Activated CD4-positive, alpha-beta T cell treated with anti-CD3 and anti-CD28 coated beads, Interleukin-2, Interleukin-6, amounts not matched to agents 100 ng/mL and 50 ng/mL, durations not matched to agents 16 hours and 8 hours (primary cell): ENCODE data around the gene PC.
"Not testable (repeated sequence)": the region's sequence is repeated elsewhere in the genome, so short reads cannot be mapped to it uniquely, and the experiment has no call there.

ENCODE experiments used
- DNase-seq: peaks from one replicate; pipeline ENCODE4 v3.0.0-alpha.2; 2020

Gene PC

DNA sequence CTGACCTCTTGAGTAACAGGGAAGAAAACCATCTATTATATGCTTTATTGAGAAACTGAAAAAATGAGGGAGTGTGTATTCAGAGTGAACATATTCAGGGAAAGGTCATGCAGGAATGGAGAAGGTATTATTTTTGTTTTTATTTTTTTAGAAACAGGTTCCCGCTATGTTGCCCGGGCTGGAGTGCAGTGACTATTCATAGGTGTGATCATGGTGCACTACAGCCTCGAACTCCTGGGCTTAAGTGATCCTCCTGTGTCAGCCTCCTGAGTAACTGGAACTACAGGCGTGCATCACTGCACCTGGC lies 123.7 kb downstream of the PC start:
- DNase-seq = no peak

GRCh38 chr11:66824573-66824972 lies 133.6 kb downstream of the PC start:
- not testable (repeated sequence) for DNase-seq

GRCh38 chr11:66823700-66824099 lies 134.5 kb downstream of the PC start:
- DNase-seq = no peak

DNA sequence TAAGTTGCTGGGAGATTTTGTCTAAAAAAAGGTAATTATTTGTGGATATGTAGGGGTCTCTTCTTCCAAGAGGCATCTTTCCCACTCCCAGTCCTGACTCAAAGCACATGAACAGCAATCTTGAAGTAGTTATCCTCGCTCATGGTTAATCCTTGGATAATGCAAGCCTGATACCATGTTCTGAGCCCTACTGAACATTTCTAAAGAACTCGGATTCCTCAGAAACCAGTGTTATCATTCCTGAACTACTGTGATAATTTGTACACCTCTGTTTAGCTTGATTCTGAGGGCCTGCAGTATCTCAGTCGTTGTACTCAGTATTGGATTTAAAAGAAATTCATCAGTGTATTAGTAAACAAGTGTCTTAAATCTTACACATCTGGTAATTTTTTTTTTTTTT lies 137.3 kb downstream of the PC start:
- no peak for DNase-seq

GRCh38 chr11:66820381-66820780 lies 137.8 kb downstream of the PC start:
- DNase-seq = no peak

GRCh38 chr11:66818231-66818955 lies 139.8 kb downstream of the PC start:
- DNase-seq = no peak

DNA sequence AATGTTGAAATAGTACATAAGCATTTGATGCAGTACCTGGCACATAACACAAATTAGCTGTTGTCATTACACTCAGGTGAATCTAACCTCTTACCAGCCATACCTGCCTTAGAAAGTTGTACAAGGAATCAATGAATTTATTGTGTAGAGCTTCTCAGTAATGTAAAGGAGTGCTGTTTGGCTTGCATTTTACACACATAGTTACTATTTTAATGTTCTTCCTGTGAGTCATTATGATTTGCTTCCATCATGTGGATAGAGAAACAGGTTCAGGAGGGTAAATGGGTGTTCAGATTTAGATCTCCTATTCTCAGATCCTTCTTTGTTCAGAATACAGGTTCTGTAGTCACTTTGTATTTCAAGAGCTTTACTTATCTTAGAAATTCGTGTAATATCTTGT lies 142.5 kb downstream of the PC start:
- DNase-seq = no peak

DNA sequence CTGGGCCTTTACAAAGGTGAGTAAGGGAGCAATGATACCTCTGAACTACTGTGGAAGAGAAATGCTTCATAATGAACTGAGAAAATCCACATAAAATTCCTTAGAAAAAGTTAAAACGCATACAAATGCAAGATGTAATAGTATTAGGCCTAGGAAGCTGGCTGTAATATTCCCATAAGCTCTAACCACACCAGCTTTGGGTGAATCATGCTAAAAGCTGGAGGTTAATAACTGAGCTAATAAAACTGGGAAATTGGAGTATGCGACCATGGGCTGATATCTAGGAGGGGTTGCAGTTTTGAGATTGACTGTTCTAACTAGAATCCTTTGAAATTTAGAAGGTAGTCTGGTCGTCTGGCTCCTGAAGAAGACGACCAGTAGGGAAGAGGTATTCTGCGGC lies 143.5 kb downstream of the PC start:
- no peak for DNase-seq

- no peak for DNase-seq
These were observed 147.5 kb downstream of the PC start for GRCh38 chr11:66810576-66811185.

GRCh38 chr11:66809592-66809991 lies 148.6 kb downstream of the PC start:
- no peak for DNase-seq

DNA sequence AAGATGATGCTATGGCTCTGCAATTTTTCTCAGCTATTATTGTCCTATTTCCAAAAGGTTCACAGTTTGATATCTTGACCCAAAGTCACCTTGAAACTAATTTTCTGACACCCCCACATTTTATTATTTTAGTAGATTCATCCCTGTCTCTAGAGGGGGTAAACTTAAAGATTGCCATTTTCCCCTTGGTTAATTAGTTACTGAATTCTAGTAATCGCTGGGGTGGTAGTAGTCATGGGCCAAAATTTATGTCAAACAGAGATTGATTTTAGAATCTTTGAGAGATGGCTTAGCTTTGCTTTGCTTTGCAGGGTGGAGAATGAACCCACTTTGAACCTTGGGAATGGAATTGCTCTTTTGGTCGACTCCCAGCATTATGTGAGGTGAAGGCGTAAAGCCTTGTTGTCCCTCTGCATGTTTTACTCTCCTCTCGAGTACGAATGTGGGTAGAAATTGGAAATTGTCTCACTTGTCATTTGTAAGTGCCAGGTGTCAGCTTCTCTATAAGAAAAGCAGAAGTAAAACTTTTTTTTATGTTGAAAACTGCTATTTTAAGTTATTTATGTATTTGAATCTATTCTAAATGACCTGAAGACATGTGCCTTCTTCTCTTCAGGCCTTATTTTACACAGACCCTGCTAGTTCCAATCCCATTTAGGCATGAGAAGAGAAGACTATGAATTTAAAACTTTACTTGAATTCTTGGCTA lies 157.3 kb downstream of the PC start:
- DNase-seq = no peak

DNA sequence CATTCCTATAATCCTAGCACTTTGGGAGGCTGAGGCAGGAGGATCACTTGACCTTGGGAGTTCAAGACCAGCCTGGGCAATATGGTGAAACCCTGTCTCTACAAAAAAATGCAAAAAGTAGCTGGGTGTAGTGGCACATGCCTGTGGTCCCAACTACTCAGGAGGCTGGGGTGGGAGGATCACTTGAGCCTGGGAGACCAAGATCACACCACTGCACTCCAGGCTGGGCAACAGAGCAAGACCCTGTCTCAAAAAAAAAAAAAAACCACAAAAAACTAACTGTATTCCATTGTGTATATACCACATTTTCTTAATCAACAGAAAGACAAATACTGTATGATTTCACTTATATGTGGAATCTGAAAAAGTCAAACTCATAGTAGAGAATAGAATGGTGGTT lies 158.4 kb downstream of the PC start:
- DNase-seq = not testable (repeated sequence)
